Gastroesophageal sphincter (tissue), 4 donors: ENCODE data around the gene ITIH3. TPM values are rescaled to one million over a fixed set of nuclear protein-coding genes. Genes with fewer than 3 reads are reported as not detected.

ENCODE experiments used
- ATAC-seq: fragments of 150-250 bp; one replicate; pipeline ENCODE4 v1.9.1; 2016; ENCODE audit warnings: mild to moderate bottlenecking, moderate library complexity
- H3K27ac ChIP-seq, 4 donors: fragments of 200-600 bp; sonication (generic) in 3 of 4; 1 replicate in 3 of 4; 2 replicates in 1 of 4; pipeline ENCODE4 v1.5.1; 2016 to 2019
- H3K27me3 ChIP-seq: fragments of 200-600 bp; sonication (generic); one replicate; pipeline ENCODE4 v1.5.1; 2019
- H3K36me3 ChIP-seq, 2 donors: fragments of 200-600 bp; sonication (generic); one replicate each; pipeline ENCODE4 v1.5.1; 2019; ENCODE audit warnings: control low read depth in 1 of 2
- H3K4me1 ChIP-seq, 3 donors: fragments of 200-600 bp; sonication (generic); 1 replicate in 2 of 3; 2 replicates in 1 of 3; pipeline ENCODE4 v1.5.1; 2016 to 2019; ENCODE audit warnings: control low read depth in 2 of 3
- H3K4me3 ChIP-seq, 2 donors: fragments of 200-600 bp; sonication (generic); one replicate each; pipeline ENCODE4 v1.5.1; 2019; ENCODE audit warnings: mild to moderate bottlenecking in 1 of 2, moderate library complexity in 1 of 2
- H3K9me3 ChIP-seq, 3 donors: fragments of 200-600 bp; sonication (generic); one replicate each; pipeline ENCODE4 v1.5.1; 2017 to 2019; ENCODE audit warnings: control low read depth in 2 of 3
- CTCF ChIP-seq, 4 experiments: fragments of 200-600 bp in 2 of 4; fragments of 450-650 bp in 2 of 4; sonication (generic) in 1 of 4; IDR thresholded peaks; one replicate each; pipeline ENCODE4 v1.5.1; 2017 to 2019; ENCODE audit warnings: antibody characterized with exemption in 4 of 4, mild to moderate bottlenecking in 2 of 4, moderate library complexity in 2 of 4
- EP300 ChIP-seq: sonication (generic); formaldehyde crosslinking; IDR thresholded peaks from one replicate; pipeline ENCODE4 v1.6.1; 2017; ENCODE audit warnings: antibody characterized with exemption, mild to moderate bottlenecking
- POLR2A ChIP-seq, 2 donors: fragments of 450-650 bp; IDR thresholded peaks; one replicate each; pipeline ENCODE4 v1.6.1; 2017; ENCODE audit warnings: antibody characterized with exemption in 2 of 2, mild to moderate bottlenecking in 2 of 2, moderate library complexity in 1 of 2
- POLR2AphosphoS5 ChIP-seq: sonication (generic); formaldehyde crosslinking; IDR thresholded peaks from one replicate; pipeline ENCODE4 v1.6.1; 2017; ENCODE audit warnings: antibody characterized with exemption
- WGBS, 2 donors: methylation state at CpG; one replicate each; pipeline ENCODE4 v1.1.5; 2018; ENCODE audit warnings: low coverage in 1 of 2; 5-methylcytosine and 5-hydroxymethylcytosine counted together
- total RNA-seq, 4 donors: library from RNA; depleted of rRNA; stranded (reverse); fragments of >200 nt; gene quantifications; one replicate each; pipeline ENCODE4 v1.1.0, GENCODE V29; 2016

Gene ITIH3
- total RNA-seq, 4 donors from 2014 or later, result 0.27 to 9.7 (median 0.89) TPM; not detected in 1

DNA sequence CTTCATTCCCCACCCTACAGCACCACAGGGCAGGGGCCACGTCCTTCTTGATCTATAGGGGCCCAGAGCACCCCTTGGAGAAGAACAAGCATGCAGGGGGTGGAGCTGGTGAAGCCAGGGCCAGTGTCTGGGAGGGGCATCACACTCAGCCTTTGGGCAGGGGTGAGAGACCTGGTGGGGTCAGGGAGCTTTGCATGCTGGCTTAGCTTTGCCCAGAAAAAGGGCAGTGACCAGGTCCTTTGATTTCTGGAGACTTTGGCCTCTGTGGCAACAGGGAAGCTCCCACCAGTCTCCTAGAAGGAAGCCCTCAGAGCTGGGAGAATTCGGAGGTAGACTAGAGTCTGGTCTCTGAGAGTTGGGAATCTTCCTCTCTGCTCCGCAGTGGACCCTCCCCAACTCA lies 34.9 kb downstream of the ITIH3 start:
- Histone ChIP-seq H3K36me3 (peaks cover 0 to 22% of the 10 kb centered on the region in 2 donors), H3K27me3 (no peaks in the 10 kb centered on the region), H3K4me3 (no peak overlapping the region), H3K9me3 (no peaks in the 10 kb centered on the region), H3K27ac (no peak overlapping the region), H3K4me1 (peaks cover 0 to 27% (median 6%) of the 10 kb centered on the region in 3 donors)
- ATAC-seq, result no peak
- TF ChIP-seq CTCF (IDR thresholded peaks at IDR 0.05) (no peak), EP300 (no peak), POLR2AphosphoS5 (no peak), POLR2A (IDR thresholded peaks at IDR 0.05) (no peak)
- WGBS, 2 donors, result 100% methylated on average over 1 of the region's 3 CpGs; no CpG with 5 or more reads in 1 of the 2 donors

- peaks cover 0 to 32% (median 6%) of the 10 kb centered on the region in 3 donors for H3K4me1 ChIP-seq
- H3K36me3 ChIP-seq, result peaks cover 0 to 23% of the 10 kb centered on the region in 2 donors
- ATAC-seq, result no peak
- WGBS, 2 donors, result 88 to 100% methylated on average over 1 to 5 of the region's 10 CpGs
- no peaks in the 10 kb centered on the region for H3K9me3 ChIP-seq
- TF ChIP-seq EP300 (no peak), POLR2AphosphoS5 (no peak), POLR2A (IDR thresholded peaks at IDR 0.05) (no peak), CTCF (IDR thresholded peaks at IDR 0.05) (no peak)
- H3K27ac ChIP-seq, result no peak overlapping the region
- H3K4me3 ChIP-seq, result no peak overlapping the region
- no peaks in the 10 kb centered on the region for H3K27me3 ChIP-seq
Measured at GRCh38 chr3:52829906-52830463, 35.4 kb downstream of the ITIH3 start.

- H3K27ac ChIP-seq, result peak within 1 kb of the TSS in 3 of 4 donors; percentile 35 to 54 (median 43)
- H3K27me3 ChIP-seq, result no peaks in the 10 kb centered on the region
- WGBS, 2 donors, result 77 to 86% methylated on average over 7 to 10 of the region's 16 CpGs
- TF ChIP-seq POLR2A (IDR thresholded peaks at IDR 0.05), result no peak
- H3K36me3 ChIP-seq, result peaks cover 0 to 30% of the 10 kb centered on the region in 2 donors
- peaks cover 0 to 39% (median 13%) of the 10 kb centered on the region in 3 donors for H3K4me1 ChIP-seq
- no peaks in the 10 kb centered on the region for H3K9me3 ChIP-seq
- H3K4me3 ChIP-seq, result no peak within 1 kb of the TSS
- no peak for ATAC-seq
Measured at GRCh38 chr3:52830535-52831258, 36.1 kb downstream of the ITIH3 start, which contains the start of gene ITIH4. TSS of gene ITIH4 (minus strand) at chr3:52830672. CDS start at chr3:52830642, 30 bp downstream.

- peak; percentile 46 for ATAC-seq
Measured at GRCh38 chr3:52831500-52832301, 37.1 kb downstream of the ITIH3 start.

More at GRCh38 chr3:52831500-52832301, 37.1 kb downstream of the ITIH3 start:
- H3K9me3 ChIP-seq, result no peaks in the 10 kb centered on the region
- TF ChIP-seq CTCF (IDR thresholded peaks at IDR 0.05), result no peak
- peak; percentile 28 for TF ChIP-seq POLR2AphosphoS5
- no peak for TF ChIP-seq POLR2A (IDR thresholded peaks at IDR 0.05)
- 5 to 72% methylated on average over 3 to 4 of the region's 21 CpGs for WGBS, 2 donors
- no peaks in the 10 kb centered on the region for H3K27me3 ChIP-seq
- H3K4me3 ChIP-seq, result no peak overlapping the region
- peaks cover 0 to 48% (median 18%) of the 10 kb centered on the region in 3 donors for H3K4me1 ChIP-seq
- peaks cover 0 to 30% of the 10 kb centered on the region in 2 donors for H3K36me3 ChIP-seq
- peak overlapping the region in 3 of 4 donors; percentile 35 to 54 (median 43) for H3K27ac ChIP-seq
